GM19035 (cell line): ENCODE data around the gene HPCAL1.

Experiments
- ATAC-seq: cut with Tn5 transposase; IDR thresholded peaks from one replicate; pipeline ENCODE4 v1.9.1; 2021; ENCODE audit not compliant: unreplicated experiment

HPCAL1 gene

DNA sequence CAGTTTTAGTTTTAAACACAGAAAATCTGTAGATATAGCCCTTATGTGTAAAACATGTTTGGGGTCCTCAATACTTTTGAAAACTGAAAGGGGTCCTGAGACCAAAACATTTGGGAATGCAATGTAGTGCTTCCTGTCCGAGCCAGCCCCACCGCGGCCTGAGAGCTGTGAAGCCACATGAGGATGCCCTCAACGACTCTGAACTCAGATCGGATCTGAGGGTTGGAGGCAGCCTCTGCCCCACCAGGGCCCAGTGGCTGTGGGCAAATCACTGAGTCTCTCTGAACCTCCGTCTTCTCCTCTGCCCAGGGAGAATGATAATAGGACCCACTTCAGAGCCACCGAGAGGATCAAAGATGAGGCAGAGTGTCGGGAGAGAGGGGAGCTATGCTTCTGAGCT is 33.4 kb upstream of the HPCAL1 start:
- no peak for ATAC-seq

DNA sequence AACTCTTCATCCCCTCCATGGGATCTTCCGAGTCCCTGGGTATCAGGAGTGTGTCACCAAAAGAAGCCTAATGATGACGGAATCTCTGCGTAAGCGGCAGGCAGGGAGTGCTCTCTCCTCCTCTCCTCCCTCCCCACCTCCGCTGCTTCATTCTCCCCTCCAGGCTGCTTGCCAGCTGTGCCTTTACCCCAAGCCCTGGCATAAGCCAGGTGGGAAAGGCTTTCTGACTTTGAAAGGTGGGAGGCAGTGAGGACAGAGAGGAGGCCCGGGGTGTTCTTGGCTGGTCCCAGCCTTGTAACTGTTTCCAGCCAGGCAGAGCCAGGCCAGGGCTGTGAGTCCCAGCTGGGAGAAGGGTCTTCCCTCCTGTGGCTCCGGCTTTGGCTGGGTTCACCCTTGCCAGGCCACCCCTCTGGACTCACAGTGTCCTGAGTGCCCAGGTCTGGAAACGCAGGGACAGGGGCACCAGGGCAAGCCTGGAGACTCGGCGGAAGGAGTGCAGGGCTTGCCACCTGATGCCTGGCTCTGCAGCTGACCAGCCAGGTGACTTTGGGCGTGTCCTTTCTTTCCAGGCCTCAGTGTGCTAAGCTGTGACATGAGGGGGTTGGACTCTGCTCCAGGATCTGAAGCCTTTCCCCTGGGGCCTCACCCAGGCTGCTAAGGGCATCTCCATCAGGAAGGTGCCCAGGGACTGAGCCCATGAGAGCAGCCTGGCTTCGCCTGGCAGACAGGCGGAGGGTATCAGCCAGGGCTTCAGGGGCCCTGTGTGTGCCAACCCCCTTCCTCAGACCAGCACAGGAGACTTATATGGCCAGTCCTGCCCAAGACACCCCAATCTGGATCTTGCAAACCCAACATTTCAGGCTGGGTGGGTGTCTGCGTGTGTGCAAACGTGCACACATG is 32.7 kb upstream of the HPCAL1 start:
- no peak for ATAC-seq

DNA sequence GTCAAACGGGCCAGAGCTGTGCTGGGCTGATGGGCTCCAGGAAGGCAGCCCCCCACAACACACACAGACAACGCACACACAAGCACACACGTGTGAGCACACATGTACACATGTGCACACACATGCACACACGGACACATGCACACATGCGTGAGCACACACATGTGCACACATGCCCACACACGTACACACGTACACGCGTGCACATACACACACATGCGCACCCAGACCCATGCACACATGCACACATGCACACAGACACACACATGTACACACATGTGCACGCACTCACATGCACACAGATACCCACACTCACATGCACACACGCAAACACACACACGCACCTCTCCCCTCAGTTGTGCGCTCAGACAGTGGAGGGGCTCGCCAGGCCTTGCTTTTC is 31.2 kb upstream of the HPCAL1 start:
- no peak for ATAC-seq

DNA sequence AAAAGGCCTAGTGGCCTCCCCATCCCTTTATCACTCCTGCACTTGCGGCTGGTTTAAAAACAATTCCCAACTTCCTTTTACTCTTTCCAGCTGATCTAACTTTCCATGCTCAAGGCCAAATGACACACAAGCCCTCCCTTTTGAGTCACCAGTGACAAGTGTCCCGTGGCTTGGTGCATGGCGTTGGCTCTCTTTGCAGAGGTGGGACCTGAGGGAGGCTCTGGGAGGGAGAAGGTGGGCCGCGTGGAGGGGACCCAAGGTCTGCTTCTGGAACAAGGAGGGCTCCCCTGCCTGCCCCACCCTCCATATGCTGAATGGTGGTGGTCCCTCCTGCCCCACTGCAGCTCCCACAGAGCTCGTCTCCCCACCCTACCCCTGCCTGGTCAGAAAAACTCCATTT is 30.8 kb upstream of the HPCAL1 start:
- no peak for ATAC-seq

DNA sequence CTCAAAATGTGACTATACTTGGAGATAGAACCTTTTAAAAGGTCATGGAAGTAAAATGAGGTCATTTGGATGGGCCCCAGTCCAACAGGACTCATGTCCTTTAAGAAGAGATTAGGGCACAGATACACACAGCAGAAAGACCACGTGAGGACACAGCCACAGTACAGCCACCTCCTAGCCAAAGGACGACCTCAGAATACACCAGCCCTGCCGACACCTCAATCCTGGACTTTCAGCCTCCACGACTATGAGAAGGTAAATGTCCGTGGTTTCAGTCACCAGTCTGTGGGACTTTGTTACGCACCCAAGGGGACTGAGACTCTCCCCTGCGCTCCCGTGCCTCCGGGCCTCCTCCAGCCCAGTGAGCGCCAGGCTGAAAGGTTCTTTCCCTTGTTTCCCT is 30.2 kb upstream of the HPCAL1 start:
- ATAC-seq: no peak

DNA sequence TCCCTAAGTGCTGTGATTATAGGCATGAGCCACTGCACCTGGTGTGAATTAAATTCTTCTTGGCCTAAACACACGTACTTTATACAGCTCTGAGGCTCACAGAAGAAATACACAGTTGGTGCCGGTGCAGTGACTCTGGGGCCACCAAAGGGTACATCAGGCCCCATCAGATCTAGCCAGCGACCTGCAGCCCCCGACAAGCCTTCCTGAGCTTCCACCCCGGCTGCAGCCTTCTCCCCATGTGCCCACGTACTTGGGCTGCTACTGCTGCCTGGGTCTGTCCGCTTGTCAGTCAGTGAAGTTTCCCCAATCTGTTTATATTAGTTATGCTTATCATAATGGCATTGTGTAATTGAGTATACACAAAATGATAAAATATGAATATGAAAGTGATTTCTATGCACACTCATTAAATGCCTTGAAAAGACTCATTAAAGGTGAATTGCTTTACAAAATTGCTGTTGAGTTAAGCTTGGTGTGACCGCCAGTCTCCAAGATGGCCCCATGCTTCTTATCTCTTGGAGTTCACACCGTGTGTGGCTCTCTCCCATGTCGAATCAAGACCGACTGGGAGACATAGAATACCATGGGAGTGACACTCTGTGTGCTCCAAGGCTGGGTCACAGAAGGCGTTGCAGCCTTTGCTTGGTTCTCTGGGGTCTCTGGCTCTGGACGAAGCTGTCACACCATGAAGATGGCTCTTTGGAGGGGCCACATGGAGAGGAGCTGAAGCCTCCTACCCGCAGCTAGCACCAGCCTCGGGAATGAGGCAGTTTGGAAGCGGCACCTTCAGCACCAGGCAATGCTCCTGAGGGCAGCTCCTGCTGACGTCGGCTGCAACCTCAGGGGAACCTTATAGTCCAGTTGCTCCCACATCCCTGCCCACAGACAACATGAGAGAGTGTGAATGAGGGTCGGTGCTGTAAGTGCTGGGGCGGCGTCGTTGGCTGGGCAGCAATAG is 29.2 kb upstream of the HPCAL1 start:
- no peak for ATAC-seq

DNA sequence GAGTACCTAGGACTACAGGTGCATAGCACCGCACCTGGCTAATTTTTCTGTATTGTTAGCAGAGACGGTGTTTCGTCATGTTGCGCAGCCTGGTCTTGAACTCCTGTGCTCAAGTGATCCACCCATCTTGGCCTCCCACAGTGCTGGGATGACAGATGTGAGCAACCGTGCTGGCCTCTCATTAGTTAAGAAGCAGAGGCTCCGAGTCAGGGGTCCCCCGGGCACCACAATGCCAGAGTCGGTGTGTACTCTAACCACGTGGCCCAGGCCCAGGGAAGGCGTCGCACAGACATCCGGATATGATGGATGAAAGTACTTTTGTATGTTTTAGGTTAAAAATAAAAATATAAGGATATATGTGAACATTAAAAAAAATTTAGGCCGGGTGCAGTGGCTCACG is 28.3 kb upstream of the HPCAL1 start:
- no peak for ATAC-seq

DNA sequence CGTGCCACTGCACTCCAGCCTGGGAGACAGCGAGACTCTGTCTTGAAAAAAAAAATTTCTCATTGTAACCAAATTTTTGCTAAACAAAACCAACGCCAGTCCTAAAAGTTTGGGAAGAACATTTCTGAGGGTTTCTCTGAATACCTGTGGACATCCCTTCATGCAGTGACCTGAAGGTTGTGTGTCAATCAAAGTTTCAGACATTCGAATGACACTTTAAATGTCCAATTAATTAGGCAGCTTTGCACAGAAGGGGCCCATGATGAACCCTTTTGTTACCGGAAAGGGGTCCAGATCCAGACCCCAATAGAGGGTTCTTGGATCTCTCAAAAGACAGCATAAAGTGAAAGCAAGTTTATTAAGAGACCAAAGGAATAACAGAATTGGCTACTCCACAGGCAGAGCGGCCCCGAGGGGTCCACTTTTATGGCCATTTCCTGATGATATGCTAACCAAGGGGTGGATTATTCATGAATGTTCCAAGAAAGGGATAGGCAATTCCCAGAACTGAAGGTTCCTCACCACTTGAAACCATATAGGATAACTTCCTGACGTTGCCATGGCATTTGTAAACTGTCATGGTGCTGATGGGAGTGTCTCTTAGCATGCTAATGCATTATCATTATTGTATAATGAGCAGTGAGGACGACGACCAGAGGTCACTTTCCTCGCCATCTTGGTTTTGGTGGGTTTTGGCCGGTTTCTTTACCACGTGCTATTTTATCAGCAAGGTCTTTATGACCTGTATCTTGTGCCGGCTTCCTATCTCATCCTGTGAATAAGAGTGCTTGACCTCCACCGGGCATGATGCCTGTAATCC is 27.5 kb upstream of the HPCAL1 start:
- no peak for ATAC-seq

DNA sequence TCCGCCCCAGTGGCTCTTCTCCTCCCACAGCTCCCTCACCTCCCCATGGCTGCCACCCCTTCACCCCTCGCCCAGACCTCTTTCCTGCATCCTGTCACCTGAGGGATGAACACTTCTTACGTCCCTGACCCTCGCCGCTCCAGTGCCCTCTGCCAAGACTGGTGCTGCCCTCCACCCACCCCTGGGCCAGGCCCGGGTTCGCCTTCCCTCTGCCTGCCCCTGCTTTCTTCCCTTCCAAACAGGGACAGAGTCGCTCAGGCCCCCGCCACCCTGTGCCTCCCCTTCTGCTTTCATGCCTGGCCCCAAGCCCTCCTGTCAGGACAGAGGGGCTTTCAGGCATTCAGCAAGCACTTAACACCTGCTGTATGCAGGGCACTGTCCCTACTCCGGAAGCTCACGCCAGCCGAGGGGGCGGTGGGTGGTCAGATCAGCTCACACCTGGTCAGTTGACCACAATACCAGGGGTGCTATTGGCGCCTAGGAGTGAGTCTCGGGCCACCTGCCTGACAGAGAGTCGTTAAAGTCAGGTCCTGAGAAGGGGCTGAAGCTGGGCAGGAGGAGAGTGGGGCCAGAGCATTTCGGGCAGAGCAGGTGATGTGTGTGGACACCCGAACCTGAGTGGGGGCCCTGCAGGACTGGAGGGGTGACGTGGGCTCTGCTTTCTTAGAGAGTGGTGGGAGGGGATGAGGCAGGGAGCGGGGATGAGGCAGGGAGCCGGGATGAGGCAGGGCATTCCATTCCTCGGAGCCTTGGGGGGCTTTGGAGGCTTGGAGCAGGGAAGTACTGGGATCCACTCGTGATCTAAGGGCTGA is 26.0 kb upstream of the HPCAL1 start:
- no peak for ATAC-seq

DNA sequence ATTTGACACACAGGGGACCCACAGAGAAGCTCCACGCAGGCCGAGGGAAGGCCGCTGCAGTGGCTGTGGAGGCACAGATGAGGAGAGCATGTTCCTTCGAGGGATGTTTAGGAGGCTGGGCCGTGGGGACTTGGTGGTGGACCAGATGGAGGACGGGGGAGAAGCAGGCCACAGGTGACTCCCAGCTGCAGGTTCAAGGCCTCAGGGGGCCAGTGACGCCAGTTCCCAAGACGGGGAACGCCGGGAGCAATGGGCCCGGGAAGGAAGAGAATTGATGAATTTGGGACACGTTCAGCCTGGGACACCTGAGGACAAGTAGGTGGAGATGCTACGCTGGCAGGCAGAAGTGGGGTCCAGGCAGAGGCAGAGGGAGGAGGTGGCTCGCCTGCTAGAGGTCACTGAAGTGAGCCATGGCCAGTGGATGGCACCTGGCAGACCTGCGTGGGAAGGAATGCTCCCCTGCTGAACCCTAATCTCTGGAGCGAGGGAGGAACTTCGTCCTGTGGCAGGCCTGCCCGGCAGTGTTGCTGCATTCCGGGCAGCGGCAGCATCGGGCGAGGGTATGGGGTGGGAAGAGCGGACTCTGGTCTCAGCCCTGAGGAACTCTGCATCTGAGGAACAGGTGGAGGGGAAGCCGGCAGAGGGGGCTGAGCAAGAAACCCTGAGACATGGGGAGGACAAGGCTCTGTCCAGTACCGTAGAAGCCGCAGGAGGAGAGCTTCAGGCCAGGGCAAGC is 25.2 kb upstream of the HPCAL1 start:
- ATAC-seq: no peak

DNA sequence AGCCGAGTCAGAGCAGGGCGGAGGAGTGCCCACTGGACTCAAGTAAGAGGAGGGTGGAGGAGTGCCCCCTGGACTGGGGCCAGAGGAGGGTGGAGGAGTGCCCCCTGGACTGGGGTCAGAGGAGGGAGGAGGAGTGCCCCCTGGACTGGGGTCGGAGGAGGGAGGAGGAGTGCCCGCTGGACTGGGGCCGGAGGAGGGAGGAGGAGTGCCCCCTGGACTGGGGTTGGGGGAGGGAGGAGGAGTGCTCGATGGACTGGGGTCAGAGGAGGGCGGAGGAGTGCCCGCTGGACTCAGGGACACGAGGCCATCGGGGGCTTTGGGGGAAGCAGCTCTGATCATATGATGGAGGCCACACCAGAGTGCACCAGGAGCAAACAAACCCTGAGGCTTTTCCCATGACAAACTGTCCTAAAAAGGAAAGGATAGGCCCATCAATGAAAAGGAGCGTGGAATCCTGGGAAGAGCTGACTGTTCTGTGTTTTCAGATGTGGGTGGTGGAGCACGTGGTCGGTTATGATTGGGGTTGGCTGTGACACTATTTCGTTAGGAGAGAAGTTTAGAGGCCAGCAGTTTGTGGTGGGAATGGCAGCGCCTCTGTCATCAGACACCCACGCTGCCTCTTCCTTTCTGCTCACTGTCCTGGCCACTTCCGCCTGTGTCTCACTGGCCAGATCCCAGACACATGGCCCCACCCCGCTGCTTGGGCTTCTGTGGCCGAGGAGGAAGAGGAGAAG is 24.5 kb upstream of the HPCAL1 start:
- no peak for ATAC-seq

DNA sequence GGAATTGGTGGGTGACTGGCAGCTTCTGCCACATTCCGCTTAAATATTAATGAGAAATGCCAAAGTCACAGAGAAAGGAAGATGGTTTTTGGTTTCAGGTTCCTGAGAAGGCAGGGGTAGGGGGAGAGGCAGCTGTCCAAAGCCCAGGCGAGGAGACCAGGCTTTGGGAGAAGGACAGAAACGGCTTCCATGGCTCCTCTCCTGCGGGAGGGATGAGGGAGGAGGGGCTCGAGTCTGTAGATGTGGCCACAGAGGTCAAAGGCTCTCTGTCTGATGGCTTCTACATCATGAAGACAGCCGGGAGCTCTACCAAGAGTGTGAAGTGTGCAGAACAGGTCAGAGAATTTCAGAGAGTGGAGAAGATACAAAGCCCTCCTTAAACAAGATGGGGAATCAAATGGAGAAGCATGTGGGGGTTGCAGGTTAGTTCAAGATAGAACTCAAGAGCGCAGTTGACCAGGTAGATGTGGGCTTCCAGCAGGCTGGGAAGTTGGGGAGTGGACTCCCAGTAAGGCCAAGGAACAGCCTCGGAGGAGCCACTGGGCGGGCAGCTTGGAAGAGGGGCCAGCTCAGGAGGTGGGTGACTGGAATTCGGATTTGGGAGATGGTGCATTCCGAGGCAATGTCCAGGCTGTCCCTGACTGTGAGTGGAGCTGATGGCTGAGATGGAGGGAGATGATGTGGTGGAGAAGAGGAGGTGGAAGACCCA is 23.8 kb upstream of the HPCAL1 start:
- no peak for ATAC-seq

DNA sequence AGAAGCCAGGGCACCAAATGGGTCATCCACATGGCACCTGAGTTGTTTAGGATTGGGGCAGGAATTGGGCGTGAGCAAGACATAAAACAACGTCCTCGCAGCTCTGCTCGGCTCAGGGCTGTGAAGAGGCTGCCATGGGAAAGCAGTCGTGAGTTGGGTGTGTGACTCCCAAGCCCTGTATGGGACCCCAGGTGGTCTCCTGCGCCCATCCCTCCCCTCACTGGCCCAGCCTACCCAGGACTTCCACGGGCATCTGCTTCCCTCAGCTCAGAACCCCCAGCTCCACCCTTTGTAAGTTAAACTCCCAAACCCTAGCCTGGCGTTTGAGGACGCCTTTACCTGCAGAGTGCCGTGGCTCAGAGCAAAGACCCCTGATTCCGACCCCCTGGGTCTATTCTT is 23.2 kb upstream of the HPCAL1 start:
- no peak for ATAC-seq

DNA sequence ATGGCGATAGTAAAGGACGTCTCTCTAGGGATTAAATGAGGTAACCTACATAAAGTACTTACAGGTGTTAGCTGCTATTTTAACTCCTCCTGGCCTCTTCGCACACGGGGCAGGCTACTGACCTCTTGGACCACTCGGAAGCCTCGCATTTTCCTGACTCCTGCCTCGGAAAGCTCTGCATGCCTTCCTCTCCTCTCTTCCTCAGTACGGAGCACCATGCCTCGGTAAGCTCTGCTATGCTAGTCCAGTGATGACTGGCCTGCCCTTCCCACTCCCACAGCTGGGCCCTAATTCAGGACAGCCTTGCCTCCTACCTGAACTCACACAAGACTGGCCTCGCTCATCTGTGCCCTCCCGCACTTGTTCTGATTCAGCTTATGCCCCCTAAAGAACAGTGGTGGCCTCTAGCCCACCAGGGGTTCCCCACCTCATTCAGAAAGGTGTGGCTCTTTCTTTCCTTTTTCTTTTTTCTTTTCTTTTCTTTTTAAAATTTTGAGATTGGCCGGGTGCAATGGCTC is 22.7 kb upstream of the HPCAL1 start:
- no peak for ATAC-seq

DNA sequence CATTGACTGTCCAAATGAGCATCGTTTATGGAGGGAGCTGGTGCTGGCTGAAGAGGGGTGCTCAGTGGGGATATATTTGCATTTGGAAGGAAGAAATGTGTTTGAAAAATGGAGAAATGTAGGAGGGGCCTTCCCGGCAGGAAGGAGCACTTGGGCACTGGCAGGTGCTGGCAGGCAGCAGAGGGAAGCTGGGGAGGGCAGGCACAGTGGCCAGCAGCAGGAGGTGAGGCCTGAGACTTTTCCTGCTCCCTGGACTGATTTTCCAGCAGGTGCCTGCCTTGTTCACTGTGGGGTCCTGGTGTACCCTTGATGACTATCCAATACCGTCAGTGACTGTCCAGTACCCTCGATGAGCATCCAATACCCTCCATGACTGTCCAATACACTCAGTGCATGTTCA is 20.8 kb upstream of the HPCAL1 start:
- ATAC-seq: no peak

DNA sequence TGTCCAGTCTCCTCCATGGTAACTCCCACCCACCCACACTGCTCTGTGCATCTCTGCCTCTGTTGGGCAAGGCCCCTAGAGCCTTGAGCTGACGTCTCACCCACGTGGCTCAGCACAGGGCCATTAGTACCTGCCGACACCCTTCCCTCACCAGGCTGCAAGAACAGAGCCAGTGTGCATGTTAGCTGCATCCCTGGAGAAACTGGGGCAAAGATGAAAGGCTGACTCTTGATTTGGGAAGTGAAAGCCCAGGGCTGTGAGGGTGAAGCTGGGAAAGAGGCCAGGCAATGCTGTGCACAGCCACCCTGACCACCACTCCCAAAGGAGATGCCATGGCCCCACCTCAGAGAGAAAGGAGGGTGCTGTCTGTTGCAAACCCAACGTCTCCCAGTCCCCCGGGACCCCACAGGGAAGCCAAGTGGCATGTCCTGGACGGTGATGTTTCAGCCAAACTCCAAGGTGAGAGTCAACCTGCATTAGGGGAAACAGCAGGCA is 20.0 kb upstream of the HPCAL1 start:
- no peak for ATAC-seq

DNA sequence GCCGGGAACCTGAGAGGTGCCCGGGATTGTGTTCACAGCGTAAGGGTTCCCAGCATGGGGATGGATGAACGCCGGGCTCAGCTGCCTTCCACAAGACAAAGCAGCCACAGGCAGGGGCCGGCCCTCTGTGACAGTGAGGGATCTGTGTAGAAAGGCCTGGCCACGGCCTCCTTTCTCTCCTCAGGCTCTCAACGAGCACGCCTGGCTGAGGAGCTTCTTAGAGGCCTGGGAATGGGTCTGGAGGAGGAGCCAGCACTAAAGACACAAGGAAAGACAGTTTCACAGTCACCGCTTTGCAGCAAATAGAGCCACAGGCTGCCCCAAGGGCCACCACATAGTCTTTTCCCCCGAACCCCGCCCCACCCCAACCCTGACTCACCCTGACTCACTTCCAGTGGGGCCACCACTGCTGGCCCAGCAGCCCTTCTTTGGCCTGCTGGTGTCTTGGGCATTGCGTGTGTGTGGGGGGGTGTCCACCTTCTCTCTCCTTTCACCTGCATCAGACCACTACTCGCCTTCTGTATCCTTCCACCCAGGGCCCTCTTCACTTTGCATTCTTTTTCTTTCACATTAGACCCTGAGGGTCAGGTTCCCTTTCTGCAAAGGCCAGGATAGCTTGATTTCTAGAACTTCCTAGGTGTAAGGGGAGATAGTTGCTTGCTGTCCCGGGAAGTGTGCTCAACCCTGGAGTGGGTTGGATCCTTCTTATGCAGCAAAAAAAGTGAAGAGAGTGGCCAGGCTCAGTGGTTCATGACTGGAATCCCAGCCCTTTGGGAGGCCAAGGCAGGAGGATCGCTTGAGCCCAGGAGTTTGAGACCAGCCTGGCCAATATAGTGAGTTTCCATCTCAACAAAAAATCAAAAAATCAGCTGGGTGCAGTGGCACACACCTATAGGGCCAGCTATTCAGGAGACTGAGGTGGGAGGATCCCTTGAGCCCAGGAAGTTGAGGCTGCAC is 19.3 kb upstream of the HPCAL1 start:
- ATAC-seq: no peak
